ENCODE measurements around the gene KCNMA1. TPM values are rescaled to one million over a fixed set of nuclear protein-coding genes. Genes with fewer than 3 reads are reported as not detected.

KCNMA1 gene
- polyA plus RNA-seq, 1 of the 3 experiments (the other 2 are of a cell fraction), result 107 TPM

DNA sequence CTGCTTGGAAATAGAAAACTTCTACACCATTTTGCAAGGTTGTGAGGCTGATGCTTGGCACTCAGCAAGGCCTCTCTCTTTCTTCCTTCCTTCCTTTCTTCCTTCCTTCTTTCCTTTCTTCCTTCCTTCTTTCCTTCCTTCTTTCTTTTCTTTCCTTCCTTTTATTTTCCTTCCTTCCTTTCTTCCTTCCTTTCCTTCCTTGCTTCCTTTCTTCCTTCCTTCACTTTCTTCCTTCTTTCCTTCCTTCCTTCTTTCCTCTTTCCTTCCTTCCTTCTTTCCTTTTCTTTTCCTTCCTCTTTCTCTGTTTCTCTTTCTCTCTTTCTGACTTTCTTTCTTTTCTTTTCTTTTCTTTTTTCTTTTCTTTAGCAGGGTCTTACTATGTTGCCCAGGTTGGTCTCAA lies 460.4 kb downstream of the KCNMA1 start:
- no peak for TF ChIP-seq NRF1 (IDR thresholded peaks at IDR 0.05; ENCODE audit: low read depth, low read length)
- no peak for TF ChIP-seq JUND (IDR thresholded peaks at IDR 0.05)
- TF ChIP-seq FOSL2 (IDR thresholded peaks at IDR 0.05; ENCODE audit: borderline replicate concordance, low read depth), result no peak
- TF ChIP-seq RAD21 (IDR thresholded peaks at IDR 0.05; ENCODE audit: low read length), result no peak
- no peak for TF ChIP-seq MXI1 (IDR thresholded peaks at IDR 0.05; ENCODE audit: low read depth, low read length)
- TF ChIP-seq, protein P1, sequence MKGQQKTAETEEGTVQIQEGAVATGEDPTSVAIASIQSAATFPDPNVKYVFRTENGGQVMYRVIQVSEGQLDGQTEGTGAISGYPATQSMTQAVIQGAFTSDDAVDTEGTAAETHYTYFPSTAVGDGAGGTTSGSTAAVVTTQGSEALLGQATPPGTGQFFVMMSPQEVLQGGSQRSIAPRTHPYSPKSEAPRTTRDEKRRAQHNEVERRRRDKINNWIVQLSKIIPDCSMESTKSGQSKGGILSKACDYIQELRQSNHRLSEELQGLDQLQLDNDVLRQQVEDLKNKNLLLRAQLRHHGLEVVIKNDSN (IDR thresholded peaks at IDR 0.05; ENCODE audit: borderline replicate concordance, low read depth), result no peak
- no peaks in the 10 kb centered on the region for H3K27me3 ChIP-seq (ENCODE audit: insufficient read depth)
- H3K36me3 ChIP-seq (replicated peaks in 1 of 2; ENCODE audit: control insufficient read depth in 1 of 2, insufficient read depth in 2 of 2, low read length in 1 of 2), result no peaks in the 10 kb centered on the region
- H2AFZ ChIP-seq (ENCODE audit: low read depth), result no peak overlapping the region
- peaks cover 15% of the 10 kb centered on the region for H3F3A ChIP-seq (replicated peaks; ENCODE audit: insufficient read depth)
- no peaks in the 10 kb centered on the region for H3K9me2 ChIP-seq
- H3K4me2 ChIP-seq, result no peak overlapping the region
- H3K9me3 ChIP-seq, result no peaks in the 10 kb centered on the region
- peaks cover 0 to 25% of the 10 kb centered on the region in 2 experiments; a peak in 3 of 4 replicates for H3K4me1 ChIP-seq (ENCODE audit: control insufficient read depth in 1 of 2, insufficient read depth in 2 of 2, low read depth in 1 of 2, low read length in 1 of 2)
- no peaks in the 10 kb centered on the region for H4K20me1 ChIP-seq (ENCODE audit: insufficient read depth)
- ChIA-PET CTCF (interaction anchor here (0.6 to 18.5 kb wide), 2 partner anchors 464 to 529 kb away, joined by 3 to 513 read pairs; partner anchors contain the start of gene KCNMA1), POLR2A (no interaction called here)
- no peak for DNase-seq
- H3K27ac ChIP-seq (ENCODE audit: low read depth in 2 of 2, low read length in 1 of 2), result no peak overlapping the region
- H3K9ac ChIP-seq, result no peak overlapping the region
- H3K4me3 ChIP-seq (ENCODE audit: low read depth in 2 of 2, low read length in 1 of 2), result no peak overlapping the region
- no peaks in the 10 kb centered on the region for H3K79me2 ChIP-seq (ENCODE audit: insufficient read depth)

GRCh38 chr10:77176232-77176631 lies 461.4 kb downstream of the KCNMA1 start:
- H3K27me3 ChIP-seq (ENCODE audit: insufficient read depth), result no peaks in the 10 kb centered on the region
- H2AFZ ChIP-seq (ENCODE audit: low read depth), result no peak overlapping the region
- TF ChIP-seq, protein P2, sequence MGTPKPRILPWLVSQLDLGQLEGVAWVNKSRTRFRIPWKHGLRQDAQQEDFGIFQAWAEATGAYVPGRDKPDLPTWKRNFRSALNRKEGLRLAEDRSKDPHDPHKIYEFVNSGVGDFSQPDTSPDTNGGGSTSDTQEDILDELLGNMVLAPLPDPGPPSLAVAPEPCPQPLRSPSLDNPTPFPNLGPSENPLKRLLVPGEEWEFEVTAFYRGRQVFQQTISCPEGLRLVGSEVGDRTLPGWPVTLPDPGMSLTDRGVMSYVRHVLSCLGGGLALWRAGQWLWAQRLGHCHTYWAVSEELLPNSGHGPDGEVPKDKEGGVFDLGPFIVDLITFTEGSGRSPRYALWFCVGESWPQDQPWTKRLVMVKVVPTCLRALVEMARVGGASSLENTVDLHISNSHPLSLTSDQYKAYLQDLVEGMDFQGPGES (IDR thresholded peaks at IDR 0.05; ENCODE audit: low read depth, low read length), result no peak
- ChIA-PET POLR2A (no interaction called here), CTCF (interaction anchor here (0.5 to 18.5 kb wide), 6 partner anchors 13 to 465 kb away, joined by 3 to 513 read pairs (median 26); partner anchors contain the start of gene KCNMA1)
- H3F3A ChIP-seq (replicated peaks; ENCODE audit: insufficient read depth), result peaks cover 15% of the 10 kb centered on the region
- no peak overlapping the region for H3K27ac ChIP-seq (ENCODE audit: low read depth in 2 of 2, low read length in 1 of 2)
- no peak overlapping the region for H3K9ac ChIP-seq
- H4K20me1 ChIP-seq (ENCODE audit: insufficient read depth), result no peaks in the 10 kb centered on the region
- DNase-seq, result no peak
- H3K36me3 ChIP-seq (replicated peaks in 1 of 2; ENCODE audit: control insufficient read depth in 1 of 2, insufficient read depth in 2 of 2, low read length in 1 of 2), result no peaks in the 10 kb centered on the region
- H3K4me1 ChIP-seq (ENCODE audit: control insufficient read depth in 1 of 2, insufficient read depth in 2 of 2, low read depth in 1 of 2, low read length in 1 of 2), result peaks cover 0 to 22% of the 10 kb centered on the region in 2 experiments; a peak in 3 of 4 replicates
- H3K4me2 ChIP-seq, result no peak overlapping the region
- H3K4me3 ChIP-seq (ENCODE audit: low read depth in 2 of 2, low read length in 1 of 2), result no peak overlapping the region
- H3K9me3 ChIP-seq, result no peaks in the 10 kb centered on the region
- no peaks in the 10 kb centered on the region for H3K79me2 ChIP-seq (ENCODE audit: insufficient read depth)
- no peaks in the 10 kb centered on the region for H3K9me2 ChIP-seq
- 89% methylated on average over 3 of the region's 3 CpGs for WGBS (ENCODE audit: low lambda C conversion rate)

DNA sequence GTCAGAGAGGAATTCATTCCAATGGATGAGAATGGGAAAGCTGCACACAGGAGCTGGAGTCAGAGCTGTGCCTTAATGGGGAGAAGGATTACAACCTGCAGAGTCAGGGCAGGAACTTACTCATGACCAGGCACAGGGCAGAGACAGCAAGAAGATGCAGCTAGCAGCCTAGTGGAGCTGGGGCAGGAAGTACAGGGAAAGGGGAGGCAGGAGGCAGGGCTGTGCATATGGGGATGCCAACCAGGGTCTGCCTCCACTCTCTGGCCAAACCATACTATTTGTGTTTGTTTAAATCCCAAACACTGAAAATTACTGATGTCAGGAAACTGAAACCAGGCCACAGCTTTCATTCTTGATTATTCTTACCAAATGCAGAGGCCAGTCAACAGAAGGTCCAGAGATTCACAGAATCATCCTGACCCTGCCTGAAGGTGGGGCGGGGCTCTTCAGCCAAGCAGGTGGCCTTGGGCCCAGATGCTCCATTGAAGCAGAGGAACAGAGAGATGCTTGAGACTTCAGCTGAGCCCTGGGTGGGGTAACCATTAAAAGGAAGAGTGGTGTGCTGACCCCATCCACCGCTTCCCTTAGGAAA lies 461.9 kb downstream of the KCNMA1 start:
- POLR2A ChIA-PET, result no interaction called here
- Histone ChIP-seq H3K9me3 (no peaks in the 10 kb centered on the region), H3K4me2 (no peak overlapping the region), H3K27ac (ENCODE audit: low read depth in 2 of 2, low read length in 1 of 2) (no peak overlapping the region; a peak in 1 of 4 replicates), H3K9ac (no peak overlapping the region), H3K36me3 (replicated peaks in 1 of 2; ENCODE audit: control insufficient read depth in 1 of 2, insufficient read depth in 2 of 2, low read length in 1 of 2) (no peaks in the 10 kb centered on the region), H2AFZ (ENCODE audit: low read depth) (no peak overlapping the region), H3K4me1 (ENCODE audit: control insufficient read depth in 1 of 2, insufficient read depth in 2 of 2, low read depth in 1 of 2, low read length in 1 of 2) (peaks cover 0 to 17% of the 10 kb centered on the region in 2 experiments; a peak in 3 of 4 replicates), H3F3A (replicated peaks; ENCODE audit: insufficient read depth) (peaks cover 15% of the 10 kb centered on the region), H4K20me1 (ENCODE audit: insufficient read depth) (no peaks in the 10 kb centered on the region), H3K79me2 (ENCODE audit: insufficient read depth) (no peaks in the 10 kb centered on the region), H3K27me3 (ENCODE audit: insufficient read depth) (no peaks in the 10 kb centered on the region), H3K4me3 (ENCODE audit: low read depth in 2 of 2, low read length in 1 of 2) (no peak overlapping the region), H3K9me2 (no peaks in the 10 kb centered on the region)
- CTCF ChIA-PET, result interaction anchor here (0.5 to 18.5 kb wide), 9 partner anchors 13 to 466 kb away, joined by 3 to 513 read pairs (median 12); partner anchors contain the start of gene KCNMA1
- DNase-seq, result no peak
- WGBS (ENCODE audit: low lambda C conversion rate), result 100% methylated on average over 2 of the region's 2 CpGs
- TF ChIP-seq NRF1 (IDR thresholded peaks at IDR 0.05; ENCODE audit: low read depth, low read length), result no peak
- no peak for TF ChIP-seq SIN3A (IDR thresholded peaks at IDR 0.05; ENCODE audit: borderline replicate concordance, low read depth, low read length)
- TF ChIP-seq YY1 (IDR thresholded peaks at IDR 0.05; ENCODE audit: low read depth), result no peak
- peak; percentile 52 for TF ChIP-seq TCF12 (IDR thresholded peaks at IDR 0.05)
- TF ChIP-seq, protein P3, sequence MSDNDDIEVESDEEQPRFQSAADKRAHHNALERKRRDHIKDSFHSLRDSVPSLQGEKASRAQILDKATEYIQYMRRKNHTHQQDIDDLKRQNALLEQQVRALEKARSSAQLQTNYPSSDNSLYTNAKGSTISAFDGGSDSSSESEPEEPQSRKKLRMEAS (IDR thresholded peaks at IDR 0.05; ENCODE audit: low read depth), result no peak
- TF ChIP-seq EP300 (IDR thresholded peaks at IDR 0.05; ENCODE audit: borderline replicate concordance in 1 of 2, low read depth in 1 of 2, low read length in 1 of 2), result 0 out of 4 replicates have a peak, but pooled peaks of 1 of the 2 experiments have one; percentile 13
- no peak for TF ChIP-seq FOXM1 (IDR thresholded peaks at IDR 0.05; ENCODE audit: low read depth)
- no peak for TF ChIP-seq RXRA (IDR thresholded peaks at IDR 0.05; ENCODE audit: borderline replicate concordance, low read depth)
- no peak for TF ChIP-seq NFIC (IDR thresholded peaks at IDR 0.05; ENCODE audit: borderline replicate concordance)
- no peak for TF ChIP-seq CHD2 (IDR thresholded peaks at IDR 0.05; ENCODE audit: low read length, partially characterized antibody)
- no peak for TF ChIP-seq GATA2 (CRISPR knock-in tag; IDR thresholded peaks at IDR 0.05)
- no peak for TF ChIP-seq POLR2AphosphoS5 (IDR thresholded peaks at IDR 0.05; ENCODE audit: low read depth, low read length)
- no peak for TF ChIP-seq TEAD4 (IDR thresholded peaks at IDR 0.05; ENCODE audit: borderline replicate concordance, insufficient read depth)
- 0 out of 2 replicates have a peak, but pooled peaks have one; percentile 32 for TF ChIP-seq PBX3 (IDR thresholded peaks at IDR 0.05)

All from SK-N-SH (cell line).